Smooth muscle cell (in vitro differentiated cells): Measurements from ENCODE around the gene SLC35B4. TPM values are rescaled to one million over a fixed set of nuclear protein-coding genes. Genes with fewer than 3 reads are reported as not detected.

Source experiments
- DNase-seq: peaks from one replicate; lab custom pipeline; 2025; ENCODE audit not compliant: unreplicated experiment; lab: John Stamatoyannopoulos, UW
- H2AFZ ChIP-seq: fragments of 200-600 bp; sonication (generic); 2 replicates; pipeline ENCODE4 v1.6.0; 2016; ENCODE audit warnings: antibody characterized with exemption, low read depth, mild to moderate bottlenecking
- H3F3A ChIP-seq: fragments of 200-600 bp; sonication (generic); 2 replicates; pipeline ENCODE4 v1.6.0; 2017; ENCODE audit warnings: antibody characterized with exemption, low read depth
- H3K27ac ChIP-seq: fragments of 200-600 bp; sonication (generic); 2 replicates; pipeline ENCODE4 v1.5.1; 2016; ENCODE audit warnings: low read depth, mild to moderate bottlenecking
- H3K27me3 ChIP-seq: fragments of 200-600 bp; sonication (generic); 2 replicates; pipeline ENCODE4 v1.6.1; 2016; ENCODE audit warnings: low read depth, mild to moderate bottlenecking
- H3K36me3 ChIP-seq: fragments of 200-600 bp; sonication (generic); 2 replicates; pipeline ENCODE4 v1.5.1; 2016; ENCODE audit warnings: low read depth
- H3K4me1 ChIP-seq: fragments of 200-600 bp; sonication (generic); 2 replicates; pipeline ENCODE4 v1.5.1; 2016; ENCODE audit warnings: low read depth
- H3K4me2 ChIP-seq: fragments of 200-600 bp; sonication (generic); 2 replicates; pipeline ENCODE4 v1.6.0; 2016; ENCODE audit warnings: mild to moderate bottlenecking
- H3K4me3 ChIP-seq: fragments of 200-600 bp; sonication (generic); 2 replicates; pipeline ENCODE4 v1.5.1; 2016; ENCODE audit warnings: mild to moderate bottlenecking
- H3K79me2 ChIP-seq: fragments of 200-600 bp; sonication (generic); 2 replicates; pipeline ENCODE4 v1.6.0; 2016; ENCODE audit warnings: low read depth, mild to moderate bottlenecking
- H3K9ac ChIP-seq: fragments of 200-600 bp; sonication (generic); 2 replicates; pipeline ENCODE4 v1.6.0; 2016; ENCODE audit warnings: low read depth
- H3K9me3 ChIP-seq: fragments of 200-600 bp; sonication (generic); replicated peaks from 2 replicates; pipeline ENCODE4 v1.5.1; 2016; ENCODE audit warnings: low read depth
- H4K20me1 ChIP-seq: fragments of 200-600 bp; sonication (generic); 2 replicates; pipeline ENCODE4 v1.6.0; 2016; ENCODE audit warnings: low read depth
- CTCF ChIP-seq: fragments of 200-600 bp; sonication (generic); IDR thresholded peaks from 2 replicates; pipeline ENCODE4 v1.5.1; 2017; ENCODE audit warnings: borderline replicate concordance, mild to moderate bottlenecking, antibody characterized with exemption; ENCODE audit not compliant: insufficient read depth, poor library complexity, severe bottlenecking
- WGBS: methylation state at CpG from one replicate; pipeline ENCODE4 v1.1.7; 2016; ENCODE audit warnings: low lambda C conversion rate; 5-methylcytosine and 5-hydroxymethylcytosine counted together
- polyA plus RNA-seq: library from polyadenylated mRNA; unstranded; fragments of >200 nt; fragmentation: Nextera tagmentation; extraction: Ambion mirVana; gene quantifications from 2 replicates; pipeline ENCODE4 v1.2.1, GENCODE V29; 2016
- total RNA-seq: library from RNA; depleted of rRNA; stranded (reverse); fragments of >200 nt; gene quantifications from 2 replicates; pipeline ENCODE4 v1.2.3, GENCODE V29; 2014

Gene SLC35B4
- total and polyA plus RNA-seq, 2 experiments from 2014 or later: 21.3 to 26.7 TPM

GRCh38 chr7:134246761-134247160 lies 70.0 kb downstream of the SLC35B4 start:
- H3K9ac ChIP-seq: no peak overlapping the region
- DNase-seq: no peak
- no peaks in the 10 kb centered on the region for H3K79me2 ChIP-seq
- no peak overlapping the region for H2AFZ ChIP-seq
- no peak overlapping the region for H3K4me2 ChIP-seq
- no peaks in the 10 kb centered on the region for H3K9me3 ChIP-seq
- no peaks in the 10 kb centered on the region for H4K20me1 ChIP-seq
- TF ChIP-seq CTCF: no peak
- H3K27me3 ChIP-seq: peaks cover 4% of the 10 kb centered on the region
- no peak overlapping the region for H3K4me3 ChIP-seq
- H3F3A ChIP-seq: no peaks in the 10 kb centered on the region
- H3K27ac ChIP-seq: no peak overlapping the region
- H3K36me3 ChIP-seq: no peaks in the 10 kb centered on the region
- H3K4me1 ChIP-seq: no peaks in the 10 kb centered on the region
- 99% methylated on average over 2 of the region's 2 CpGs for WGBS

- H3K9ac ChIP-seq: no peak overlapping the region
- no peak overlapping the region for H2AFZ ChIP-seq
- 82% methylated on average over 3 of the region's 3 CpGs for WGBS
- no peaks in the 10 kb centered on the region for H4K20me1 ChIP-seq
- H3K27me3 ChIP-seq: peaks cover 4% of the 10 kb centered on the region
- no peak for TF ChIP-seq CTCF
- H3K36me3 ChIP-seq: no peaks in the 10 kb centered on the region
- no peaks in the 10 kb centered on the region for H3K4me1 ChIP-seq
- H3K4me2 ChIP-seq: no peak overlapping the region
- H3K4me3 ChIP-seq: no peak overlapping the region
- no peak overlapping the region for H3K27ac ChIP-seq
- H3K79me2 ChIP-seq: no peaks in the 10 kb centered on the region
- H3K9me3 ChIP-seq: no peaks in the 10 kb centered on the region
- DNase-seq: no peak
- no peaks in the 10 kb centered on the region for H3F3A ChIP-seq
Measured at GRCh38 chr7:134246347-134246746, 70.4 kb downstream of the SLC35B4 start.

- Histone ChIP-seq H3F3A (no peaks in the 10 kb centered on the region), H3K9me3 (no peaks in the 10 kb centered on the region), H3K36me3 (no peaks in the 10 kb centered on the region), H3K27me3 (peaks cover 4% of the 10 kb centered on the region), H3K9ac (no peak overlapping the region), H3K4me2 (no peak overlapping the region), H4K20me1 (no peaks in the 10 kb centered on the region), H3K27ac (no peak overlapping the region), H3K4me1 (no peaks in the 10 kb centered on the region), H2AFZ (no peak overlapping the region), H3K4me3 (no peak overlapping the region), H3K79me2 (no peaks in the 10 kb centered on the region)
- no peak for DNase-seq
- 96% methylated on average over 2 of the region's 2 CpGs for WGBS
- TF ChIP-seq CTCF: no peak
Measured at GRCh38 chr7:134245253-134245652, 71.5 kb downstream of the SLC35B4 start.

Other genes with a start within 250 kb of the SLC35B4 start
- 0.18 TPM in 2 replicates for gene LRGUK, start 189.6 kb downstream of the SLC35B4 start, total RNA-seq
- 0.60 TPM in 1 of 2 replicates, not detected in the other for gene LRGUK, start 189.6 kb downstream of the SLC35B4 start, polyA plus RNA-seq
- gene AKR1B1, start 142.2 kb upstream of the SLC35B4 start, total RNA-seq: 58.6 and 75.7 TPM in 2 replicates
- gene AKR1B1, start 142.2 kb upstream of the SLC35B4 start, polyA plus RNA-seq: 122 and 127 TPM in 2 replicates
- gene AKR1B10, start 210.6 kb upstream of the SLC35B4 start, total RNA-seq: 0.54 TPM in 1 of 2 replicates, not detected in the other
- 0.93 TPM in 1 of 2 replicates, not detected in the other for gene AKR1B10, start 210.6 kb upstream of the SLC35B4 start, polyA plus RNA-seq
- gene AKR1B15, start 232.2 kb upstream of the SLC35B4 start, total RNA-seq: 0.40 and 0.81 TPM in 2 replicates
- gene AKR1B15, start 232.2 kb upstream of the SLC35B4 start, polyA plus RNA-seq: 0.43 and 0.51 TPM in 2 replicates